Ishikawa (cell line): ENCODE results near the gene SRBD1.
A peak's percentile ranks its signal among the peaks of the same experiment; 100 is the strongest.

ENCODE experiments used
- CEBPB ChIP-seq: IDR thresholded peaks from 2 replicates; pipeline ENCODE4 v1.6.1; 2012
- CREB1 ChIP-seq: IDR thresholded peaks from 2 replicates; pipeline ENCODE4 v1.6.1; 2012; ENCODE audit warnings: low read depth
- EGR1 ChIP-seq: IDR thresholded peaks from 2 replicates; pipeline ENCODE4 v1.6.1; 2012
- EP300 ChIP-seq: IDR thresholded peaks from 2 replicates; pipeline ENCODE4 v1.6.1; 2012; ENCODE audit warnings: borderline replicate concordance
- FOXM1 ChIP-seq: IDR thresholded peaks from 2 replicates; pipeline ENCODE4 v1.6.1; 2012; ENCODE audit warnings: low read depth, borderline replicate concordance
- MAX ChIP-seq: IDR thresholded peaks from 2 replicates; pipeline ENCODE4 v1.6.1; 2012
- NFIC ChIP-seq: IDR thresholded peaks from 2 replicates; pipeline ENCODE4 v1.6.1; 2012
- RAD21 ChIP-seq: IDR thresholded peaks from 2 replicates; pipeline ENCODE4 v1.6.1; 2012; ENCODE audit warnings: low read depth
- REST ChIP-seq: IDR thresholded peaks from 2 replicates; pipeline ENCODE4 v1.6.1; 2012; ENCODE audit warnings: low read depth, mild to moderate bottlenecking
- TAF1 ChIP-seq: IDR thresholded peaks from 2 replicates; pipeline ENCODE4 v1.6.1; 2012; ENCODE audit warnings: low read depth, mild to moderate bottlenecking
- TCF12 ChIP-seq: IDR thresholded peaks from 2 replicates; pipeline ENCODE4 v1.6.1; 2012; ENCODE audit warnings: low read depth
- TEAD4 ChIP-seq: IDR thresholded peaks from 2 replicates; pipeline ENCODE4 v1.6.1; 2012
- USF1 ChIP-seq: IDR thresholded peaks from 2 replicates; pipeline ENCODE4 v1.6.1; 2012
- YY1 ChIP-seq: IDR thresholded peaks from 2 replicates; pipeline ENCODE4 v1.6.1; 2012; ENCODE audit warnings: low read depth
- ZBTB7A ChIP-seq: IDR thresholded peaks from 2 replicates; pipeline ENCODE4 v1.6.1; 2012; ENCODE audit warnings: low read depth

Gene SRBD1

GRCh38 chr2:45460825-45461224 lies 150.2 kb downstream of the SRBD1 start:
- no peak for TF ChIP-seq TAF1
- TF ChIP-seq TEAD4 = no peak
- no peak for TF ChIP-seq REST
- no peak for TF ChIP-seq EP300
- TF ChIP-seq NFIC = no peak
- no peak for TF ChIP-seq CEBPB
- no peak for TF ChIP-seq FOXM1
- TF ChIP-seq YY1 = no peak
- TF ChIP-seq RAD21 = no peak
- no peak for TF ChIP-seq TCF12
- no peak for TF ChIP-seq USF1
- no peak for TF ChIP-seq ZBTB7A
- no peak for TF ChIP-seq EGR1
- no peak for TF ChIP-seq MAX
- no peak for TF ChIP-seq CREB1

- no peak for TF ChIP-seq CREB1
- TF ChIP-seq NFIC = peak; percentile 57
Observed at GRCh38 chr2:45459860-45460259, 151.2 kb downstream of the SRBD1 start.

- TF ChIP-seq TEAD4 (peak; percentile 88), MAX (peak; percentile 64), CREB1 (no peak)
Observed at GRCh38 chr2:45458909-45459563, 152.0 kb downstream of the SRBD1 start.

- TF ChIP-seq NFIC (no peak), YY1 (no peak), TAF1 (no peak), ZBTB7A (no peak), TCF12 (no peak), TEAD4 (no peak), MAX (no peak), USF1 (no peak), REST (no peak), EP300 (no peak), EGR1 (no peak), CREB1 (no peak), FOXM1 (no peak), CEBPB (no peak), RAD21 (no peak)
Observed at GRCh38 chr2:45457211-45457945, 153.7 kb downstream of the SRBD1 start.

GRCh38 chr2:45452866-45453265 lies 158.2 kb downstream of the SRBD1 start:
- no peak for TF ChIP-seq EP300
- no peak for TF ChIP-seq TEAD4
- no peak for TF ChIP-seq CREB1
- no peak for TF ChIP-seq NFIC
- no peak for TF ChIP-seq USF1
- TF ChIP-seq RAD21 = no peak
- no peak for TF ChIP-seq REST
- no peak for TF ChIP-seq TCF12
- no peak for TF ChIP-seq ZBTB7A
- TF ChIP-seq MAX = no peak
- no peak for TF ChIP-seq CEBPB
- no peak for TF ChIP-seq FOXM1
- TF ChIP-seq EGR1 = no peak
- TF ChIP-seq TAF1 = no peak
